H1 (cell line): ENCODE data around the gene ARHGAP25. TPM values are rescaled to one million over a fixed set of nuclear protein-coding genes. Genes with fewer than 3 reads are reported as not detected.
A peak's percentile ranks its signal among the peaks of the same experiment; 100 is the strongest.

Source experiments
- CTCF ChIA-PET: fragments of 300-600 bp; sonication (Branson Sonifier 250); formaldehyde crosslinking; loops from one replicate; lab custom pipeline; 2021; ENCODE audit not compliant: partially characterized antibody; lab: Charles Lee
- POLR2A ChIA-PET: fragments of 300-600 bp; sonication (Branson Sonifier 250); formaldehyde crosslinking; loops from one replicate; lab custom pipeline; 2021; ENCODE audit warnings: inconsistent platforms; ENCODE audit not compliant: partially characterized antibody; lab: Charles Lee
- DNase-seq, 2 experiments: peaks; one replicate each; pipeline versions ENCODE4 v3.0.0 to v3.0.0-alpha.2; 2010 to 2022; ENCODE audit warnings: low spot score in 2 of 2, low read depth in 1 of 2, mixed read lengths in 1 of 2
- FAIRE-seq: peaks from 2 replicates; lab custom pipeline; 2011; peaks lifted over from hg19 to GRCh38; lab: Jason Lieb, UNC
- H2AFZ ChIP-seq: 2 replicates; pipeline ENCODE4 v1.8.1; 2012; ENCODE audit warnings: low read length, inconsistent platforms
- H2AK5ac ChIP-seq: 2 replicates; pipeline ENCODE4 v1.6.1; 2013; ENCODE audit warnings: low read depth, low read length
- H2BK120ac ChIP-seq: replicated peaks from 2 replicates; pipeline ENCODE3; 2013; ENCODE audit warnings: low read depth, low read length, inconsistent platforms
- H2BK12ac ChIP-seq: 2 replicates; pipeline ENCODE4 v1.6.1; 2013; ENCODE audit warnings: low read depth, low read length
- H2BK15ac ChIP-seq: 2 replicates; pipeline ENCODE4 v1.6.1; 2013; ENCODE audit warnings: low read length
- H2BK20ac ChIP-seq: 2 replicates; pipeline ENCODE4 v1.6.1; 2013; ENCODE audit warnings: low read length
- H2BK5ac ChIP-seq: 2 replicates; pipeline ENCODE4 v1.6.1; 2013; ENCODE audit warnings: low read depth, low read length
- H3K14ac ChIP-seq: 2 replicates; pipeline ENCODE4 v1.6.1; 2013; ENCODE audit warnings: inconsistent platforms; ENCODE audit not compliant: insufficient read length
- H3K18ac ChIP-seq: 2 replicates; pipeline ENCODE4 v1.6.1; 2013; ENCODE audit warnings: low read length; ENCODE audit errors: extremely low read depth
- H3K23ac ChIP-seq: 2 replicates; pipeline ENCODE4 v1.6.1; 2013; ENCODE audit warnings: inconsistent platforms; ENCODE audit not compliant: insufficient read length
- H3K23me2 ChIP-seq: 2 replicates; pipeline ENCODE4 v1.6.1; 2013; ENCODE audit warnings: low read depth, low read length
- H3K27ac ChIP-seq: 2 replicates; pipeline ENCODE4 v1.6.1; 2011; ENCODE audit warnings: low read depth, low read length, inconsistent platforms
- H3K27me3 ChIP-seq, 4 experiments: replicated peaks in 1 of 4; 1 replicate in 1 of 4; 2 replicates in 3 of 4; pipeline versions ENCODE4 v1.6.1 to v1.8.1; 2011 to 2013; ENCODE audit warnings: low read length in 3 of 4, mild to moderate bottlenecking in 3 of 4, inconsistent platforms in 2 of 4, mixed read lengths in 2 of 4, moderate library complexity in 1 of 4; ENCODE audit not compliant: control insufficient read depth in 3 of 4, insufficient read depth in 3 of 4; ENCODE audit errors: extremely low read depth in 1 of 4
- H3K36me3 ChIP-seq, 4 experiments: 2 replicates each; pipeline versions ENCODE4 v1.6.1 to v1.8.1; 2011 to 2013; ENCODE audit warnings: mild to moderate bottlenecking in 4 of 4, low read length in 3 of 4, moderate library complexity in 2 of 4, control low read depth in 1 of 4, inconsistent platforms in 1 of 4; ENCODE audit not compliant: insufficient read depth in 4 of 4, control insufficient read depth in 2 of 4
- H3K4ac ChIP-seq: replicated peaks from 2 replicates; pipeline ENCODE3; 2013; ENCODE audit warnings: low read length, low read depth, mixed read lengths, inconsistent platforms; ENCODE audit not compliant: insufficient read length
- H3K4me1 ChIP-seq, 4 experiments: replicated peaks in 1 of 4; 1 replicate in 1 of 4; 2 replicates in 3 of 4; pipeline versions ENCODE4 v1.6.1 to v1.8.1; 2011 to 2013; ENCODE audit warnings: low read length in 3 of 4, inconsistent platforms in 2 of 4, mixed read lengths in 1 of 4; ENCODE audit not compliant: insufficient read depth in 4 of 4, control insufficient read depth in 3 of 4
- H3K4me2 ChIP-seq, 2 experiments: 2 replicates each; pipeline versions ENCODE4 v1.6.1 to v1.8.1; 2011 to 2013; ENCODE audit warnings: low read depth in 2 of 2, low read length in 2 of 2, control low read depth in 1 of 2, inconsistent platforms in 1 of 2, mild to moderate bottlenecking in 1 of 2; ENCODE audit not compliant: insufficient read depth in 1 of 2
- H3K4me3 ChIP-seq, 4 experiments: fragments of 200-600, 300-600 bp in 1 of 4; sonication (generic), shearing (Covaris generic), sonication (Bioruptor Twin) in 1 of 4; 2 replicates each; pipeline versions ENCODE4 v1.5.1 to v1.8.1; 2011 to 2016; ENCODE audit warnings: low read length in 4 of 4, low read depth in 3 of 4, control low read depth in 2 of 4, inconsistent platforms in 2 of 4, mild to moderate bottlenecking in 2 of 4, mixed read lengths in 1 of 4, moderate library complexity in 1 of 4; ENCODE audit not compliant: insufficient read depth in 2 of 4; ENCODE audit errors: extremely low read depth in 1 of 4
- H3K56ac ChIP-seq: replicated peaks from 2 replicates; pipeline ENCODE3; 2013; ENCODE audit warnings: low read depth, mild to moderate bottlenecking, mixed read lengths, low read length, inconsistent platforms; ENCODE audit not compliant: insufficient read length
- H3K79me1 ChIP-seq: 2 replicates; pipeline ENCODE4 v1.6.1; 2013; ENCODE audit warnings: low read depth, low read length, control low read depth
- H3K79me2 ChIP-seq, 2 experiments: 2 replicates each; pipeline versions ENCODE4 v1.6.1 to v1.8.1; 2012 to 2013; ENCODE audit warnings: low read length in 2 of 2, mild to moderate bottlenecking in 2 of 2, inconsistent platforms in 1 of 2; ENCODE audit not compliant: insufficient read depth in 2 of 2, control insufficient read depth in 1 of 2
- H3K9ac ChIP-seq, 4 experiments: replicated peaks in 1 of 4; 1 replicate in 1 of 4; 2 replicates in 3 of 4; pipeline versions ENCODE4 v1.6.1 to v1.8.1; 2011 to 2013; ENCODE audit warnings: low read depth in 3 of 4, low read length in 3 of 4, control low read depth in 2 of 4, mild to moderate bottlenecking in 2 of 4, moderate library complexity in 2 of 4, inconsistent platforms in 1 of 4; ENCODE audit errors: extremely low read depth in 1 of 4
- H3K9me3 ChIP-seq, 2 experiments: 2 replicates each; pipeline versions ENCODE4 v1.6.1 to v1.8.1; 2012 to 2013; ENCODE audit warnings: mild to moderate bottlenecking in 2 of 2, moderate library complexity in 2 of 2, control low read depth in 1 of 2, inconsistent platforms in 1 of 2, low read depth in 1 of 2, low read length in 1 of 2, mixed read lengths in 1 of 2; ENCODE audit not compliant: insufficient read depth in 2 of 2
- H4K20me1 ChIP-seq, 2 experiments: replicated peaks in 1 of 2; 2 replicates each; pipeline versions ENCODE3 to v1.8.1; 2011 to 2013; ENCODE audit warnings: inconsistent platforms in 2 of 2, low read length in 2 of 2, mild to moderate bottlenecking in 1 of 2; ENCODE audit not compliant: insufficient read depth in 2 of 2, control insufficient read depth in 1 of 2
- H4K5ac ChIP-seq: 2 replicates; pipeline ENCODE4 v1.6.1; 2013; ENCODE audit warnings: low read length, low read depth, mixed read lengths, inconsistent platforms; ENCODE audit not compliant: insufficient read length
- H4K8ac ChIP-seq: 2 replicates; pipeline ENCODE4 v1.8.0; 2013; ENCODE audit warnings: mild to moderate bottlenecking, moderate library complexity, low read length, inconsistent platforms; ENCODE audit not compliant: insufficient read depth; ENCODE audit errors: extremely low read depth
- H4K91ac ChIP-seq: replicated peaks from 2 replicates; pipeline ENCODE3; 2013; ENCODE audit warnings: low read length, mixed read lengths, inconsistent platforms; ENCODE audit not compliant: insufficient read length
- CREB1 ChIP-seq: IDR thresholded peaks from 2 replicates; pipeline ENCODE4 v1.6.1; 2012; ENCODE audit warnings: inconsistent platforms
- RAD21 ChIP-seq, 2 experiments: IDR thresholded peaks in 1 of 2; conservative IDR thresholded peaks in 1 of 2; 2 replicates each; pipeline ENCODE4 v1.6.1; 2011; ENCODE audit warnings: low read depth in 2 of 2, low read length in 2 of 2, improper control_type of control experiment in 1 of 2, inconsistent platforms in 1 of 2, mild to moderate bottlenecking in 1 of 2, moderate library complexity in 1 of 2
- SIX5 ChIP-seq: IDR thresholded peaks from 2 replicates; pipeline ENCODE4 v1.6.1; 2011; ENCODE audit warnings: mild to moderate bottlenecking, low read depth, low read length
- WGBS, 2 experiments: shearing (Covaris generic) in 1 of 2; methylation state at CpG; one replicate each; pipeline versions ENCODE4 v1.1.6 to v1.1.7; 2013 to 2015; ENCODE audit warnings: low lambda C conversion rate in 2 of 2, mixed read lengths in 2 of 2, inconsistent platforms in 1 of 2, low coverage in 1 of 2, missing lambda C conversion rate in 1 of 2; ENCODE audit not compliant: insufficient replicate concordance in 2 of 2, insufficient coverage in 1 of 2, insufficient read length in 1 of 2; ENCODE audit errors: extremely low coverage in 1 of 2, missing lambda C conversion rate in 1 of 2; 5-methylcytosine and 5-hydroxymethylcytosine counted together
- polyA plus RNA-seq, 7 experiments: library from polyadenylated mRNA; depleted of rRNA in 3 of 7; stranded (reverse) in 5 of 7; unstranded in 2 of 7; fragments of >200 nt in 5 of 7; fragments of 200-250 nt in 2 of 7; gene quantifications; 1 replicate in 5 of 7; 2 replicates in 1 of 7; 4 replicates in 1 of 7; pipeline versions ENCODE4 v1.2.1 to v1.2.3, GENCODE V29; 2011 to 2013; ENCODE audit warnings: missing spikeins in 2 of 7, mixed read lengths in 2 of 7
- total RNA-seq: library from RNA; stranded (reverse); fragmentation: NEBNext Ultra II Directional; extraction: Animal tissue kit (Norgen Biotek cat#: 25700); gene quantifications from 2 replicates; pipeline ENCODE4 v1.2.1, GENCODE V29; 2021
- TF ChIP-seq, protein P1 (sequence below): IDR thresholded peaks from 2 replicates; pipeline ENCODE4 v1.6.1; 2011; ENCODE audit warnings: low read length, improper control_type of control experiment

The ARHGAP25 gene
- total and polyA plus RNA-seq, 2 of the 8 experiments (the other 6 are each of a cell fraction or from before 2014, with no cell fraction given), result 1.00 to 1.2 TPM

GRCh38 chr2:68732036-68732932, 2.3 kb upstream of the ARHGAP25 start:
- no peaks in the 10 kb centered on the region for H3K9me3 ChIP-seq
- H2AFZ ChIP-seq, result no peak overlapping the region
- POLR2A ChIA-PET, result interaction anchor here (0.6 kb wide), 1 partner anchor 8 kb away, joined by 3 read pairs; no protein-coding TSS in a partner anchor
- H2BK5ac ChIP-seq, result no peak overlapping the region
- H3K4me2 ChIP-seq, result no peak overlapping the region
- no peak overlapping the region for H2BK15ac ChIP-seq
- no peaks in the 10 kb centered on the region for H3K27me3 ChIP-seq
- CTCF ChIA-PET, result interaction anchor here (0.7 to 3.0 kb wide), 11 partner anchors 8 to 194 kb away, joined by 3 to 14 read pairs (median 3); no protein-coding TSS in a partner anchor
- H3K9ac ChIP-seq, result no peak overlapping the region
- no peaks in the 10 kb centered on the region; a peak in 1 of 8 replicates for H3K36me3 ChIP-seq
- no peak overlapping the region for H2BK120ac ChIP-seq
- H3K56ac ChIP-seq, result no peak overlapping the region
- DNase-seq, result no peak
- 86% methylated on average over 19 of the region's 19 CpGs; no CpG with 5 or more reads in 1 of the 2 experiments for WGBS, 2 experiments
- no peak overlapping the region for H3K23ac ChIP-seq
- TF ChIP-seq, protein P1, sequence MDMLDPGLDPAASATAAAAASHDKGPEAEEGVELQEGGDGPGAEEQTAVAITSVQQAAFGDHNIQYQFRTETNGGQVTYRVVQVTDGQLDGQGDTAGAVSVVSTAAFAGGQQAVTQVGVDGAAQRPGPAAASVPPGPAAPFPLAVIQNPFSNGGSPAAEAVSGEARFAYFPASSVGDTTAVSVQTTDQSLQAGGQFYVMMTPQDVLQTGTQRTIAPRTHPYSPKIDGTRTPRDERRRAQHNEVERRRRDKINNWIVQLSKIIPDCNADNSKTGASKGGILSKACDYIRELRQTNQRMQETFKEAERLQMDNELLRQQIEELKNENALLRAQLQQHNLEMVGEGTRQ, result 0 out of 2 replicates have a peak, but pooled peaks have one; percentile 31
- TF ChIP-seq RAD21 (IDR thresholded peaks at IDR 0.05 in 1 of 2, conservative IDR thresholded peaks at IDR 0.05 in 1 of 2; ENCODE audit: low read depth in 2 of 2, low read length in 2 of 2) (no peak), SIX5 (no peak), CREB1 (no peak)
- H4K5ac ChIP-seq, result no peak overlapping the region
- H3K4ac ChIP-seq, result no peak overlapping the region
- H4K8ac ChIP-seq, result no peak overlapping the region
- no peaks in the 10 kb centered on the region for H3K4me1 ChIP-seq
- no peaks in the 10 kb centered on the region for H3K79me2 ChIP-seq
- H2BK12ac ChIP-seq, result no peak overlapping the region
- H3K14ac ChIP-seq, result no peak overlapping the region
- H4K91ac ChIP-seq, result no peak overlapping the region
- H4K20me1 ChIP-seq, result no peaks in the 10 kb centered on the region
- no peak overlapping the region for H2BK20ac ChIP-seq
- no peak overlapping the region for H2AK5ac ChIP-seq
- H3K23me2 ChIP-seq, result no peaks in the 10 kb centered on the region
- no peak overlapping the region for H3K4me3 ChIP-seq
- H3K27ac ChIP-seq, result no peak overlapping the region
- FAIRE-seq, result no peak
- H3K18ac ChIP-seq, result no peak overlapping the region
- H3K79me1 ChIP-seq, result no peaks in the 10 kb centered on the region
